Astrocyte of the cerebellum (primary cell): Measurements from ENCODE around the gene RILP.

Experiments
- DNase-seq: peaks from one replicate; pipeline ENCODE4 v3.0.0-alpha.2; 2011; ENCODE audit warnings: low read depth
- H3K4me3 ChIP-seq: 2 replicates; pipeline ENCODE4 v1.5.1; 2011; ENCODE audit warnings: mild to moderate bottlenecking, low read depth, low read length, moderate library complexity
- CTCF ChIP-seq: IDR thresholded peaks from 2 replicates; pipeline ENCODE4 v1.5.1; 2012; ENCODE audit warnings: low read length, low read depth, moderate library complexity, mild to moderate bottlenecking; ENCODE audit errors: missing control alignments
- in situ Hi-C: cut with HindIII; loops from 2 replicates; pipeline ENCODE4 v1.10.0; 2017; ENCODE audit warnings: low sequenced_read_pairs

RILP gene

GRCh38 chr17:1647802-1648171 is 1.9 kb downstream of the RILP start:
- in situ Hi-C loops, result no loop called here
- DNase-seq, result no peak
- TF ChIP-seq CTCF, result no peak
- H3K4me3 ChIP-seq, result no peak overlapping the region

- no peak for DNase-seq
- H3K4me3 ChIP-seq, result no peak overlapping the region
- in situ Hi-C loops, result no loop called here
- no peak for TF ChIP-seq CTCF
Measured at GRCh38 chr17:1646199-1646875, 3.3 kb downstream of the RILP start.

- no peak for TF ChIP-seq CTCF
- no peak within 1 kb of the TSS for H3K4me3 ChIP-seq
- no peak for DNase-seq
Measured at GRCh38 chr17:1645207-1646171, 4.2 kb downstream of the RILP start, which contains the start of gene SCARF1. Gene SCARF1 (minus strand): TSS chr17:1645732. CDS start chr17:1645697, 35 bp downstream.

GRCh38 chr17:1644493-1645206 is 5.0 kb downstream of the RILP start:
- H3K4me3 ChIP-seq, result no peak overlapping the region
- no peak for TF ChIP-seq CTCF
- in situ Hi-C loops, result no loop called here
- no peak for DNase-seq

More at GRCh38 chr17:1645207-1646171, 4.2 kb downstream of the RILP start, which contains the start of gene SCARF1:
- in situ Hi-C loops, result no loop called here

- no peak for DNase-seq
- no peak for TF ChIP-seq CTCF
- no peak overlapping the region for H3K4me3 ChIP-seq
- in situ Hi-C loops, result no loop called here
Measured at GRCh38 chr17:1643999-1644492, 5.6 kb downstream of the RILP start.

- DNase-seq, result no peak
- in situ Hi-C loops, result no loop called here
- peak overlapping the region; percentile 23 for H3K4me3 ChIP-seq
- peak; percentile 12 for TF ChIP-seq CTCF
Measured at GRCh38 chr17:1643293-1643998, 6.2 kb downstream of the RILP start.
